Liver (tissue), 9 donors: ENCODE results near the gene BAIAP3. TPM values are rescaled to one million over a fixed set of nuclear protein-coding genes. Genes with fewer than 3 reads are reported as not detected.
"Not testable (repeated sequence)": the region's sequence is repeated elsewhere in the genome, so short reads cannot be mapped to it uniquely, and the experiment has no call there.

Experiments used
- DNase-seq: peaks from one replicate; pipeline ENCODE4 v3.0.0-alpha.2; 2017; ENCODE audit warnings: low spot score
- H3K27ac ChIP-seq, 2 donors: one replicate each; pipeline ENCODE4 v1.7.0; 2013; ENCODE audit warnings: inconsistent platforms in 2 of 2, low read length in 2 of 2, control low read depth in 1 of 2, low read depth in 1 of 2, mild to moderate bottlenecking in 1 of 2
- H3K27me3 ChIP-seq, 4 donors: one replicate each; pipeline versions ENCODE4 v1.6.1 to v1.7.0; 2013; ENCODE audit warnings: low read length in 3 of 4, inconsistent platforms in 1 of 4, mild to moderate bottlenecking in 1 of 4, moderate library complexity in 1 of 4; ENCODE audit not compliant: control insufficient read depth in 4 of 4, insufficient read depth in 4 of 4
- H3K36me3 ChIP-seq, 4 donors: one replicate each; pipeline versions ENCODE4 v1.6.1 to v1.7.0; 2013; ENCODE audit warnings: low read length in 3 of 4, mild to moderate bottlenecking in 3 of 4, low read depth in 1 of 4, moderate library complexity in 1 of 4; ENCODE audit not compliant: control insufficient read depth in 4 of 4, insufficient read depth in 3 of 4
- H3K4me1 ChIP-seq, 4 donors: one replicate each; pipeline versions ENCODE4 v1.6.1 to v1.7.0; 2013; ENCODE audit warnings: low read length in 3 of 4, mild to moderate bottlenecking in 3 of 4, moderate library complexity in 1 of 4; ENCODE audit not compliant: control insufficient read depth in 4 of 4, insufficient read depth in 4 of 4
- H3K4me3 ChIP-seq, 3 donors: one replicate each; pipeline versions ENCODE4 v1.6.1 to v1.7.0; 2013; ENCODE audit warnings: low read length in 3 of 3, control low read depth in 1 of 3, low read depth in 1 of 3, mild to moderate bottlenecking in 1 of 3
- H3K9ac ChIP-seq, 2 donors: one replicate each; pipeline ENCODE4 v1.7.0; 2013; ENCODE audit warnings: low read length in 2 of 2, mild to moderate bottlenecking in 2 of 2, moderate library complexity in 2 of 2, control low read depth in 1 of 2, low read depth in 1 of 2
- H3K9me3 ChIP-seq, 4 donors: one replicate each; pipeline versions ENCODE4 v1.6.1 to v1.7.0; 2013; ENCODE audit warnings: low read length in 3 of 4; ENCODE audit not compliant: control insufficient read depth in 4 of 4
- EGR1 ChIP-seq, 2 donors: IDR thresholded peaks; 2 replicates each; pipeline ENCODE4 v1.6.1; 2016 to 2018; ENCODE audit warnings: antibody characterized with exemption in 2 of 2, low read depth in 2 of 2
- FOXA1 ChIP-seq: IDR thresholded peaks from 2 replicates; pipeline ENCODE4 v1.6.1; 2016; ENCODE audit warnings: antibody characterized with exemption
- FOXA2 ChIP-seq: IDR thresholded peaks from 2 replicates; pipeline ENCODE4 v1.6.1; 2016; ENCODE audit warnings: antibody characterized with exemption
- GABPA ChIP-seq, 2 donors: IDR thresholded peaks in 1 of 2; conservative IDR thresholded peaks in 1 of 2; 2 replicates each; pipeline ENCODE4 v1.6.1; 2016; ENCODE audit warnings: antibody characterized with exemption in 2 of 2, mild to moderate bottlenecking in 1 of 2, moderate library complexity in 1 of 2
- HNF4A ChIP-seq, 2 donors: conservative IDR thresholded peaks; 2 replicates each; pipeline ENCODE4 v1.6.1; 2016; ENCODE audit warnings: antibody characterized with exemption in 2 of 2, mild to moderate bottlenecking in 2 of 2
- HNF4G ChIP-seq: IDR thresholded peaks from 2 replicates; pipeline ENCODE4 v1.6.1; 2016; ENCODE audit warnings: antibody characterized with exemption
- JUND ChIP-seq, 2 donors: IDR thresholded peaks; 2 replicates each; pipeline ENCODE4 v1.6.1; 2016; ENCODE audit warnings: antibody characterized with exemption in 2 of 2
- NR2F2 ChIP-seq: IDR thresholded peaks from 2 replicates; pipeline ENCODE4 v1.6.1; 2016; ENCODE audit warnings: antibody characterized with exemption
- RAD21 ChIP-seq, 2 donors: IDR thresholded peaks; 2 replicates each; pipeline ENCODE4 v1.6.1; 2016; ENCODE audit warnings: antibody characterized with exemption in 2 of 2, mild to moderate bottlenecking in 2 of 2
- RXRA ChIP-seq, 2 donors: IDR thresholded peaks; 2 replicates each; pipeline ENCODE4 v1.6.1; 2017 to 2018; ENCODE audit warnings: antibody characterized with exemption in 2 of 2, mild to moderate bottlenecking in 1 of 2
- SP1 ChIP-seq: IDR thresholded peaks from 2 replicates; pipeline ENCODE4 v1.6.1; 2018; ENCODE audit warnings: antibody characterized with exemption, mild to moderate bottlenecking
- TAF1 ChIP-seq: conservative IDR thresholded peaks from 2 replicates; pipeline ENCODE4 v1.6.1; 2016; ENCODE audit warnings: antibody characterized with exemption, mild to moderate bottlenecking
- YY1 ChIP-seq: IDR thresholded peaks from 2 replicates; pipeline ENCODE4 v1.6.1; 2016; ENCODE audit warnings: antibody characterized with exemption, mild to moderate bottlenecking
- WGBS: extraction: QIAGEN DNeasy Blood & Tissue Kit; methylation state at CpG from one replicate; pipeline ENCODE4 v1.1.7; 2013; 5-methylcytosine and 5-hydroxymethylcytosine counted together
- polyA plus RNA-seq, 2 donors: library from polyadenylated mRNA; stranded (reverse) in 1 of 2; unstranded in 1 of 2; fragments of 200-250 nt in 1 of 2; fragments of >200 nt in 1 of 2; fragmentation: Nextera tagmentation in 1 of 2; extraction: Ambion mirVana in 1 of 2; gene quantifications; one replicate each; pipeline versions ENCODE4 v1.2.1 to v1.2.3, GENCODE V29; 2013 to 2015
- total RNA-seq, 2 donors: library from RNA; depleted of rRNA; stranded (reverse); fragments of >200 nt; gene quantifications; one replicate each; pipeline ENCODE4 v1.2.3, GENCODE V29; 2014
- TF ChIP-seq, protein P1 (sequence below): IDR thresholded peaks from 2 replicates; pipeline ENCODE4 v1.6.1; 2016; ENCODE audit warnings: antibody characterized with exemption
- TF ChIP-seq, protein P2 (sequence below): IDR thresholded peaks from 2 replicates; pipeline ENCODE4 v1.6.1; 2016; ENCODE audit warnings: antibody characterized with exemption
- TF ChIP-seq, protein P3 (sequence below): IDR thresholded peaks from 2 replicates; pipeline ENCODE4 v1.6.1; 2016; ENCODE audit warnings: antibody characterized with exemption
- TF ChIP-seq, protein P4 (sequence below): fragments of 150-350 bp; IDR thresholded peaks from 2 replicates; pipeline ENCODE4 v1.5.1; 2017; ENCODE audit warnings: improper control_type of control experiment, low read depth, low read length; ENCODE audit not compliant: missing input control
- TF ChIP-seq, protein P5 (sequence below): IDR thresholded peaks from 2 replicates; pipeline ENCODE4 v1.6.1; 2016; ENCODE audit warnings: antibody characterized with exemption, mild to moderate bottlenecking
- donor health status: healthy.
- donor health status: healthy.
- donor health status: healthy.
- donor health status: healthy.
- donor health status: healthy.

Gene BAIAP3
- total and polyA plus RNA-seq, 4 donors = 1.6 to 3.8 (median 2.6) TPM

DNA sequence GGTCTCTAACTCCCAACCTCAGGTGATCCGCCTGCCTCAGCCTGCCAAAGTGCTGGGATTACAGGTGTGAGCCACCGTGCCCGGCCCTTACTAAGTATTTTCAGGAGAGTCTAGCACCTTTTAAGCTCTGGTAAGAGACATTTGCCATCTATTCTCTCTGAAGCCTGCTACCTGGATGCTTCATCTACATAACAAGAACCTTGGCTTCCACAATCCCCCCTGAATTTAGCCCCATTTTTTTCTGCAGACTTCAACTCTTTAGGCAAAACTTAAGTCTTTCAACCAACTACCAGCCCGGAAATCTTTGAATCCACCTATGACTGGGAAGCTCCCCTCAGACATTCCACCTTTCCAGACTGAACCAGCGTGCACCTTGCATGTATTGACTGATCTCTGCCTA lies 38.0 kb upstream of the BAIAP3 start:
- no peak for DNase-seq
- no peak overlapping the region for H3K4me3 ChIP-seq
- WGBS = 86% methylated on average over 5 of the region's 5 CpGs
- no peak overlapping the region for H3K9ac ChIP-seq
- TF ChIP-seq RAD21 (IDR thresholded peaks at IDR 0.05) (no peak), JUND (IDR thresholded peaks at IDR 0.05) (no peak), RXRA (IDR thresholded peaks at IDR 0.05) (no peak), NR2F2 (no peak), EGR1 (IDR thresholded peaks at IDR 0.05; ENCODE audit: low read depth in 2 of 2) (no peak), GABPA (IDR thresholded peaks at IDR 0.05 in 1 of 2, conservative IDR thresholded peaks at IDR 0.05 in 1 of 2) (no peak)
- TF ChIP-seq, protein P1, sequence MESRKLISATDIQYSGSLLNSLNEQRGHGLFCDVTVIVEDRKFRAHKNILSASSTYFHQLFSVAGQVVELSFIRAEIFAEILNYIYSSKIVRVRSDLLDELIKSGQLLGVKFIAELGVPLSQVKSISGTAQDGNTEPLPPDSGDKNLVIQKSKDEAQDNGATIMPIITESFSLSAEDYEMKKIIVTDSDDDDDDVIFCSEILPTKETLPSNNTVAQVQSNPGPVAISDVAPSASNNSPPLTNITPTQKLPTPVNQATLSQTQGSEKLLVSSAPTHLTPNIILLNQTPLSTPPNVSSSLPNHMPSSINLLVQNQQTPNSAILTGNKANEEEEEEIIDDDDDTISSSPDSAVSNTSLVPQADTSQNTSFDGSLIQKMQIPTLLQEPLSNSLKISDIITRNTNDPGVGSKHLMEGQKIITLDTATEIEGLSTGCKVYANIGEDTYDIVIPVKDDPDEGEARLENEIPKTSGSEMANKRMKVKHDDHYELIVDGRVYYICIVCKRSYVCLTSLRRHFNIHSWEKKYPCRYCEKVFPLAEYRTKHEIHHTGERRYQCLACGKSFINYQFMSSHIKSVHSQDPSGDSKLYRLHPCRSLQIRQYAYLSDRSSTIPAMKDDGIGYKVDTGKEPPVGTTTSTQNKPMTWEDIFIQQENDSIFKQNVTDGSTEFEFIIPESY = no peak
- no peaks in the 10 kb centered on the region for H3K27me3 ChIP-seq
- no peaks in the 10 kb centered on the region for H3K36me3 ChIP-seq
- H3K27ac ChIP-seq = no peak overlapping the region
- no peaks in the 10 kb centered on the region for H3K9me3 ChIP-seq
- H3K4me1 ChIP-seq = peaks cover 9 to 37% (median 25%) of the 10 kb centered on the region in 4 donors

DNA sequence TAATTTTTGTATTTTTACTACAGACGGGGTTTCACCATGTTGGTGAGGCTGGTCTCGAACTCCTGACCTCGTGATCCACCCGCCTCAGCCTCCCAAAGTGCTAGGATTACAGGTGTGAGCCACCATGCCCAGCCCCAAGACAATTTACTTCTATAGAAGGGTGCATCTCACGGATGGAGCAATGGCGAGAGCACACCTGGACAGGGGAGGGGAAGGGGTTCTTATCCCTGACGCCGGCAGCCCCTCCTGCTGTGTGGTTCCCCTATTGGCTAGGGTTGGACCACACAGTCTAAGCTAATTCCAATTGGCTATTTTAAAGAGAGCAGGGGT lies 36.8 kb upstream of the BAIAP3 start:
- not testable (repeated sequence) for H3K36me3 ChIP-seq, DNase-seq, H3K9me3 ChIP-seq, H3K27me3 ChIP-seq, H3K4me3 ChIP-seq
- H3K27ac ChIP-seq = peak overlapping the region; percentile 80 to 93
- H3K9ac ChIP-seq = peak overlapping the region in 1 of 2 donors; percentile 32
- 88% methylated on average over 8 of the region's 8 CpGs for WGBS
- peaks cover 7 to 38% (median 26%) of the 10 kb centered on the region in 4 donors for H3K4me1 ChIP-seq

DNA sequence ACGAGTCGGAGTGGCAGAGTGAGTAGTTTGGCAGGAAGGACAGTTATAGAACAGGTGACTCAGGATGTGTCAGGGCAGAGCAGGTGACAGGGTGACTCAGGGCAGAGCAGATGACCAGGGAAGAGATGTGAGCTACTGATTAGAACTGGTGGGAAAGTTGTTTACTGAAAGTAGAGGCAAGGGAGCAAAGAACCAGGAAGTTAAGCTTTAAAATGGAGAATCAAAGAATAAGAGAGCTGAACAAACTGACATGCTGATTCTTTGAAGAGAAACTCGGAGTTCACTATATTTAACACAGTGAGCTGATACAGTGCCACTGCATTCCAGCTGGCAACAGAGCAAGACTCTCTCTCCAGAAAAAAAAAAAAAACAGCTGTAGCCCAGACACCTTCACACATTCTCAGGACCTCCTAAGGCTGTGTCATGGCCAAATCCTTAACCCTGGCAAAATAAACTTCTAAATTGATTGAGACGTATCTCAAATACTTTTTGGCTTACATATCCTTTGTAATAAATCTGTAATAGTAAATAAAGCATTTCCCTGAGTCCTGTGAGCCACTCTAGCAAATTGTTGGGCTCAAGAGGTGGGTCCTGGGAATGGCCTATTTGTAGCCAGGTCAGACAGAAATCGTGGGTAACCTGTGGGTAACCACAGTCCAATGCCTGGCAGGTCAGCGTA lies 36.3 kb upstream of the BAIAP3 start:
- no peaks in the 10 kb centered on the region for H3K36me3 ChIP-seq
- H3K27me3 ChIP-seq = no peaks in the 10 kb centered on the region
- H3K4me3 ChIP-seq = no peak overlapping the region
- no peak for DNase-seq
- H3K4me1 ChIP-seq = peaks cover 5 to 35% (median 25%) of the 10 kb centered on the region in 4 donors
- H3K27ac ChIP-seq = peak overlapping the region; percentile 80 to 93
- H3K9ac ChIP-seq = peak overlapping the region; percentile 41 to 78
- WGBS = 33% methylated on average over 6 of the region's 6 CpGs
- no peaks in the 10 kb centered on the region for H3K9me3 ChIP-seq
- TF ChIP-seq RXRA (IDR thresholded peaks at IDR 0.05) = peak in 1 of 2 donors; percentile 73
- TF ChIP-seq, protein P2, sequence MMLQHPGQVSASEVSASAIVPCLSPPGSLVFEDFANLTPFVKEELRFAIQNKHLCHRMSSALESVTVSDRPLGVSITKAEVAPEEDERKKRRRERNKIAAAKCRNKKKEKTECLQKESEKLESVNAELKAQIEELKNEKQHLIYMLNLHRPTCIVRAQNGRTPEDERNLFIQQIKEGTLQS = peak; percentile 41
- TF ChIP-seq SP1 = no peak
- TF ChIP-seq EGR1 (IDR thresholded peaks at IDR 0.05; ENCODE audit: low read depth in 2 of 2) = no peak
- TF ChIP-seq, protein P3, sequence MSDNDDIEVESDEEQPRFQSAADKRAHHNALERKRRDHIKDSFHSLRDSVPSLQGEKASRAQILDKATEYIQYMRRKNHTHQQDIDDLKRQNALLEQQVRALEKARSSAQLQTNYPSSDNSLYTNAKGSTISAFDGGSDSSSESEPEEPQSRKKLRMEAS = no peak
- TF ChIP-seq, protein P4, sequence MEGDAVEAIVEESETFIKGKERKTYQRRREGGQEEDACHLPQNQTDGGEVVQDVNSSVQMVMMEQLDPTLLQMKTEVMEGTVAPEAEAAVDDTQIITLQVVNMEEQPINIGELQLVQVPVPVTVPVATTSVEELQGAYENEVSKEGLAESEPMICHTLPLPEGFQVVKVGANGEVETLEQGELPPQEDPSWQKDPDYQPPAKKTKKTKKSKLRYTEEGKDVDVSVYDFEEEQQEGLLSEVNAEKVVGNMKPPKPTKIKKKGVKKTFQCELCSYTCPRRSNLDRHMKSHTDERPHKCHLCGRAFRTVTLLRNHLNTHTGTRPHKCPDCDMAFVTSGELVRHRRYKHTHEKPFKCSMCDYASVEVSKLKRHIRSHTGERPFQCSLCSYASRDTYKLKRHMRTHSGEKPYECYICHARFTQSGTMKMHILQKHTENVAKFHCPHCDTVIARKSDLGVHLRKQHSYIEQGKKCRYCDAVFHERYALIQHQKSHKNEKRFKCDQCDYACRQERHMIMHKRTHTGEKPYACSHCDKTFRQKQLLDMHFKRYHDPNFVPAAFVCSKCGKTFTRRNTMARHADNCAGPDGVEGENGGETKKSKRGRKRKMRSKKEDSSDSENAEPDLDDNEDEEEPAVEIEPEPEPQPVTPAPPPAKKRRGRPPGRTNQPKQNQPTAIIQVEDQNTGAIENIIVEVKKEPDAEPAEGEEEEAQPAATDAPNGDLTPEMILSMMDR = no peak
- no peak for TF ChIP-seq TAF1
- TF ChIP-seq NR2F2 = no peak
- TF ChIP-seq RAD21 (IDR thresholded peaks at IDR 0.05) = no peak
- peak; percentile 51 for TF ChIP-seq FOXA2
- TF ChIP-seq, protein P5, sequence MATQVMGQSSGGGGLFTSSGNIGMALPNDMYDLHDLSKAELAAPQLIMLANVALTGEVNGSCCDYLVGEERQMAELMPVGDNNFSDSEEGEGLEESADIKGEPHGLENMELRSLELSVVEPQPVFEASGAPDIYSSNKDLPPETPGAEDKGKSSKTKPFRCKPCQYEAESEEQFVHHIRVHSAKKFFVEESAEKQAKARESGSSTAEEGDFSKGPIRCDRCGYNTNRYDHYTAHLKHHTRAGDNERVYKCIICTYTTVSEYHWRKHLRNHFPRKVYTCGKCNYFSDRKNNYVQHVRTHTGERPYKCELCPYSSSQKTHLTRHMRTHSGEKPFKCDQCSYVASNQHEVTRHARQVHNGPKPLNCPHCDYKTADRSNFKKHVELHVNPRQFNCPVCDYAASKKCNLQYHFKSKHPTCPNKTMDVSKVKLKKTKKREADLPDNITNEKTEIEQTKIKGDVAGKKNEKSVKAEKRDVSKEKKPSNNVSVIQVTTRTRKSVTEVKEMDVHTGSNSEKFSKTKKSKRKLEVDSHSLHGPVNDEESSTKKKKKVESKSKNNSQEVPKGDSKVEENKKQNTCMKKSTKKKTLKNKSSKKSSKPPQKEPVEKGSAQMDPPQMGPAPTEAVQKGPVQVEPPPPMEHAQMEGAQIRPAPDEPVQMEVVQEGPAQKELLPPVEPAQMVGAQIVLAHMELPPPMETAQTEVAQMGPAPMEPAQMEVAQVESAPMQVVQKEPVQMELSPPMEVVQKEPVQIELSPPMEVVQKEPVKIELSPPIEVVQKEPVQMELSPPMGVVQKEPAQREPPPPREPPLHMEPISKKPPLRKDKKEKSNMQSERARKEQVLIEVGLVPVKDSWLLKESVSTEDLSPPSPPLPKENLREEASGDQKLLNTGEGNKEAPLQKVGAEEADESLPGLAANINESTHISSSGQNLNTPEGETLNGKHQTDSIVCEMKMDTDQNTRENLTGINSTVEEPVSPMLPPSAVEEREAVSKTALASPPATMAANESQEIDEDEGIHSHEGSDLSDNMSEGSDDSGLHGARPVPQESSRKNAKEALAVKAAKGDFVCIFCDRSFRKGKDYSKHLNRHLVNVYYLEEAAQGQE = peak; percentile 29
- TF ChIP-seq, protein P1 = no peak
- TF ChIP-seq FOXA1 = no peak
- peak in 1 of 2 donors; percentile 58 for TF ChIP-seq HNF4A (conservative IDR thresholded peaks at IDR 0.05)
- TF ChIP-seq GABPA (IDR thresholded peaks at IDR 0.05 in 1 of 2, conservative IDR thresholded peaks at IDR 0.05 in 1 of 2) = peak in 1 of 2 donors; percentile 34
- peak; percentile 78 for TF ChIP-seq YY1
- no peak for TF ChIP-seq HNF4G
